CD4-positive, alpha-beta T cell treated with Interleukin-2 at 100 ng/mL for 4 hours (primary cell): Measurements from ENCODE around the gene ATXN7.

Source experiments
- DNase-seq: peaks from one replicate; pipeline ENCODE4 v3.0.0-alpha.2; 2020; ENCODE audit warnings: low spot score

The ATXN7 gene

DNA sequence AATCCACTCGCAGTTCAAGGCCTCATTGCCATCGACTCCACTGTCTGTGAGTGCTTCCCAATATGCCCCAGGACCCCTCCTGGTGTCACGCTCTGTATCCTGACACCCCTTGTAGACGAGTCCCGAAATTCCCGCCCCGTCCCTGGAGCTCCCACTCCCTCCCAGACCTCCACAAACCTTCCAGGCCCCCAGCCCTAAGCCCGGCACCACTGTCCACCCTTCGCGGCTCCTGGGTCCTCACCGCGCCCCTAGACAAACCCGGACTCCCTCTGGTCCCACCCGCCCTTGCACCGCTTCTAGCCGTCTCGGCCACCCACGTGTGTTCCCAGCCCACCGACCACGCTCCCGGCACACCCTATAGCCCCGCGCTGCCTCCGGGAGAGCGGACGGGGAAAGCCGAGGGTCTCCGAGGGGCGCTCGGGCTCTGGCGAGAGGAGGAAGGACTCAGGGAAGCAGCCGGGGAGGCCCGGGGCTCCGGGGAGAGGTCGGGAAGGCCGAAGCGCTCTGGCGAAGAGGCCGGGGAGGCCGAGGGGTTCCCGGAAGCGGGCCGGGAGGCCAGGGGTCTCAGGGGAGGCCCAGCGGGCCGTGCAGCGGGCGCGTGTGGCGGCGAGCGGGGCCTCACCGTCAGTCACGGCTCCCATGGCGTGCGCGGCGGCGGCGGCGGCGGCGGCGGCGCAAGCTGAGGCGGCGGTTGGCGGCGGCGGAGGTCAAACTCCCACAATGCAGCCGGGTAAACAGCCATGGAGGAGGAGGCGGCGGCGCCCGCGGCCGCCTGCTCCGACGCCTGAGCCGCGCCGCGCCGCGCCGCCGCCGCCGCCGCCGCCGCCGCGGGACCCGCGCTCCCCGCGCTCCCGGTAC lies at the start of gene ATXN7, which contains the start of gene THOC7:
Gene ATXN7, plus strand, starts transcription at position 718 of the 858 bp plus-strand sequence. CDS start 48,732 bp downstream, outside the sequence.
Gene THOC7, minus strand, starts transcription at position 656 of the 858 bp plus-strand sequence. Its CDS starts 15 bp downstream, at position 641.
- peak; percentile 73 for DNase-seq

- DNase-seq, result no peak
These were observed 49.4 kb upstream of the ATXN7 start for GRCh38 chr3:63814237-63814636.

- DNase-seq, result no peak
These were observed 46.4 kb upstream of the ATXN7 start for GRCh38 chr3:63817225-63817624.

GRCh38 chr3:63818282-63819150 lies 45.2 kb upstream of the ATXN7 start:
- peak; percentile 71 for DNase-seq

- no peak for DNase-seq
These were observed 44.6 kb upstream of the ATXN7 start, which contains the start of gene C3orf49 for GRCh38 chr3:63819151-63819398. Gene C3orf49 (plus strand): TSS chr3:63819299. CDS start chr3:63819472, 173 bp downstream.

DNA sequence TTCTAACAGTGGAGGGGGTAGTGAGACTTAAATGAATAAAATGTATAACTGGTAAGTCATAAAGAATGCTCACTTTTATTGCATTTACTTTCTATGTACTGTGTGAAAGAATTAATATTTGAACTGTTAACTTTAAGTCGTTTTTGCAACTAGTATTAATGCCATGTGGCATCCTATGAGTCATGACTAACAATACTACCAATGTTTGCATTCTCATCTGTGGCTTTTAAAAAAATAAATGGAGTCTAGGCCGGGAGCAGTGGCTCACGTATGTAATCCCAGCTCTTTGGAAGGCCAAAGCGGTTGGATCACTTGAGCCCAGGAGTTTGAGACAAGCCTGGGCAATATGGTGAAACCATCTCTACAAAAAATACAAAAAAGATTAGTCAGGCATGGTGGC lies 39.4 kb upstream of the ATXN7 start:
- DNase-seq, result no peak

- no peak for DNase-seq
These were observed 33.1 kb upstream of the ATXN7 start for GRCh38 chr3:63830526-63830925.

GRCh38 chr3:63832395-63832794 lies 31.3 kb upstream of the ATXN7 start:
- no peak for DNase-seq

- no peak for DNase-seq
These were observed 22.0 kb upstream of the ATXN7 start for GRCh38 chr3:63841704-63842103.

- no peak for DNase-seq
These were observed 21.5 kb upstream of the ATXN7 start for GRCh38 chr3:63842127-63842526.

DNA sequence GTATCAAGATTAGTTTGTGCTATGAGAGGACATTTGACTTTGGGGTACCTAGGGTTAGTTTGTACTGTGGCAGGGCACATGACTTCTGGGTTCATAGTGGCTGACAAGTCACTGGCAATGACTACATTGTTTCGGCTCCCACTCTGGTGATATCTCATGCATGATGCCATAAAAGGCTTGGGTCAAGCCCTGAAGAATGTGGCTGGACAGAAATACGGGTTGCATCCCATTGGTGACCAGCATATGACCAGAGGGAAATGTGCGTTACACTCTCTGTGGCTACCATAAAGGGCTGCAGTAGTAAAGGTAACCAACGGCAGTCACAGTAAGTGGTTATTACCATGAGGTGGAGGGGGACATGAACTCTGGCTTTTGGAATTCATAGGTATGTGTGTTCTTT lies 18.5 kb upstream of the ATXN7 start:
- no peak for DNase-seq

- no peak for DNase-seq
These were observed 15.8 kb upstream of the ATXN7 start for GRCh38 chr3:63847718-63848450.

DNA sequence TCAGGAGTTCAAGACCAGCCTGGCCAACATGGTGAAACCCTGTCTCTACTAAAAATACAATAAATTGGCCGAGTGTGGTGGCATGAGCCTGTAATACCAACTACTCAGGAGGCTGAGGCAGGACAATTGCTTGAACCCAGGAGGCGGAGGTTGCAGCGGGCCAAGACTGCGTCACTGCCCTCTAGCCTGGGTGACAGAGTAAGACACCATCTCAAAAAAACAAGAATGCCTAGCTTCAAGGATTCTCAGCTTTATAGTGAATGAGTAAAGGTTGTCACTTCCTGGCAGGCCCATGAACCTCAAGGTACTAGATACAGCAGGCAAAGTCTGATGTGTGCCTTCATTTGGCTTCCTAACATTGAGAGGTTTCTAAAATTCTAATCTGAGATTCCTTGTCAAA lies 14.5 kb upstream of the ATXN7 start:
- DNase-seq, result no peak

GRCh38 chr3:63851287-63851686 lies 12.4 kb upstream of the ATXN7 start:
- DNase-seq, result no peak

GRCh38 chr3:63853106-63853505 lies 10.6 kb upstream of the ATXN7 start:
- DNase-seq, result no peak

DNA sequence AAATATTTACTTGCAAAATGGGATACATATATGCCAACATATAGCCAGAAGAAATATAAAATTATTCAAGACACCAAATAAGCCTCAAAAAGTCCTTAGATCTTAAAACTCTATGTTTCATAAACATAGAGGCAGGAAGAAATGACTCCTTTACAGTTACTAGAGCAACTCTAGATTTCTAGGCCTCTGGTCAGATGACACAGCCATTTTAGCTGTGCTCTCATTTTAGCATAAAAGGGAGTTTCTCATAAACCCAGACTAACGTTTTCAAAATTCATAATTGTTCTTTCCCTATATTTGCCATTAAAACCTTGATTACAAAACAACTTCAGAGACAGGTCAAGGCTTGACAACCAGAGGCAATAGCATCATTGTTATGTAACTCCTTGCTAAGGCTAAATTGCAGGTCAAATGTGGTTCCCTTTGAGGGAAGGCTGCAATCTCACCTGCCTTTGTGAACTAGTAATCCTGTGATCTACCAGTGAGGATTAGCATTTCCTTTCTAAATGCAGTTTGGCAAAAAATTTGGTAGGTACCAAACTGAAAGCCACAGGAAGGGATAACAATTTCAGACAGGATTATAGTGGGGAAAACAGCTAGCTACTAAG lies 8.2 kb upstream of the ATXN7 start:
- no peak for DNase-seq

DNA sequence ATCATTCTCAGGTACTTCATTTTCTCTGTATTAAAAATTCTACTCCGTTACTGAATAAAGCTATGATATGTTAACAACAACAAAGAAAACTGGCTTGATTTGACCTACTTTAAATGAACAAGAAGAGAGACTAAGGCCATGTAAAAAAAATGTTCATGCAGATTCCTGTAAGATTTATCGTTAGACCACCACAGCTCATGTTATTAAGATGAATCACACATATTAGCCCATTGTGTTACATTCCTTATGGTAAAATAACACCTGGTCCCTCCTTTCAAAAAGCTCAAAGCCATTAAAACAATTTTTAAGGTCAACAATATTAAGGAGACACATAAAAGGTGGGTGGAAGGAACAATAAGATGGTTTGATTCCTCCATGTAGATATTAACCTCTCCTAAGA lies 6.4 kb upstream of the ATXN7 start:
- DNase-seq, result no peak

DNA sequence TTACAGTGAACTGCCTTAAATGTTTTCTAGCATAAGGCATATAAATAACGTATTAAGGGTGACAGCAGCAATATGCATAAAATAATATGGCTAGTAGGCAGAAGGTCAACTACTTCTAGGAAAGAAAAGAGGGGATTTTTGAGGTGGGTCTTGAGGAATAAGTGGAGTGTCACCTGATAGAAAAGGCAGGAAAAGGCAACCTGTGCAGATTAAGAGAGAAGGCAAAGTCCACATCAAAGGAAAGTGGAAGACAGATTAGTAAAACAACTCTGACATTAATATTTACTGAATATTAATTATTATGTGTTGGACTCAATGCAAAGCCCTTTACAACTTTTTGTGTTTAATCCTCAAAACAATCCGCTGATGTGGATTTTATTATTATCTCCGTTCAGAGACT lies 2.9 kb upstream of the ATXN7 start:
- no peak for DNase-seq

DNA sequence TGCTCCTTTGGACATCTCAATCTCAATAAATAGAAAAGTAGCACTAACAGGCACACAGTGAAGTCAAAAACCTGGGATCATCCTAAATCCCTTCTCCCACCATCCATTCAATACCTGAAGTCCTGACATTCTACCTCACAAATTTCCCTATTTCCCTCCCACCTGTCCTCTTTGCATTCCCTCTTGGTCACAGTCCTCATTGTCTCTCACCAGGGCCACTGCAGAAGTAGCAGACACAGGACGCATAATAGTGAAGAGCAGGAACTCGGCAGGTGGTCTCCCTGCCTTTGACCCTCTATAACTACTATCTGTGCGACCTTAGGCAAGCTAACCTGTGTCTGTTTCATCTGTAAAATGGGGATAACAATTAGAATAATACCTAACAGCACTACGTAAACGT lies 2.4 kb upstream of the ATXN7 start:
- no peak for DNase-seq

DNA sequence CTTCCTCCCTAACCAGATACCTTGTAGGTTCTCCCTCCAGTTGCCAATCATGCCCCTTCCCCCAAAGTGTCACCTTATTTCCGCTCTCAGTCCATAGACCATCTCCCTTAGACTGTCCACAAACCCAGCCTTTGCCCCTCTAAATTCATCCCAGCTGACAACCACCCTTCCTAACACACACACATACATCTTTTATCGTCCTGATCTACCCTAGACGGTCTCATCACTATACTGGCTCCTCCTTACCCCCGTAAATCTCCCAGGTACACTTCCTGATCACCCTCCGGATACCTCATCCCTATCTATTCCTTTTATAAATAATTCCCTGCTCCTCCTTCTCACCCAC lies 890 bp upstream of the ATXN7 start:
- no peak for DNase-seq

GRCh38 chr3:63864008-63864964 lies 619 bp downstream of the ATXN7 start:
- DNase-seq, result peak; percentile 34
